GM15510 (cell line): Measurements from ENCODE around the gene ANKRD9.

ENCODE experiments used
- POLR2A ChIP-seq: IDR thresholded peaks from 3 replicates; pipeline ENCODE4 v1.6.1; 2011; ENCODE audit warnings: borderline replicate concordance; ENCODE audit not compliant: insufficient read length; ENCODE audit errors: extremely low read depth

Gene ANKRD9

GRCh38 chr14:102507081-102507856 lies 2.3 kb downstream of the ANKRD9 start:
- no peak for TF ChIP-seq POLR2A

GRCh38 chr14:102506626-102506925 lies 3.0 kb downstream of the ANKRD9 start:
- TF ChIP-seq POLR2A, result no peak

DNA sequence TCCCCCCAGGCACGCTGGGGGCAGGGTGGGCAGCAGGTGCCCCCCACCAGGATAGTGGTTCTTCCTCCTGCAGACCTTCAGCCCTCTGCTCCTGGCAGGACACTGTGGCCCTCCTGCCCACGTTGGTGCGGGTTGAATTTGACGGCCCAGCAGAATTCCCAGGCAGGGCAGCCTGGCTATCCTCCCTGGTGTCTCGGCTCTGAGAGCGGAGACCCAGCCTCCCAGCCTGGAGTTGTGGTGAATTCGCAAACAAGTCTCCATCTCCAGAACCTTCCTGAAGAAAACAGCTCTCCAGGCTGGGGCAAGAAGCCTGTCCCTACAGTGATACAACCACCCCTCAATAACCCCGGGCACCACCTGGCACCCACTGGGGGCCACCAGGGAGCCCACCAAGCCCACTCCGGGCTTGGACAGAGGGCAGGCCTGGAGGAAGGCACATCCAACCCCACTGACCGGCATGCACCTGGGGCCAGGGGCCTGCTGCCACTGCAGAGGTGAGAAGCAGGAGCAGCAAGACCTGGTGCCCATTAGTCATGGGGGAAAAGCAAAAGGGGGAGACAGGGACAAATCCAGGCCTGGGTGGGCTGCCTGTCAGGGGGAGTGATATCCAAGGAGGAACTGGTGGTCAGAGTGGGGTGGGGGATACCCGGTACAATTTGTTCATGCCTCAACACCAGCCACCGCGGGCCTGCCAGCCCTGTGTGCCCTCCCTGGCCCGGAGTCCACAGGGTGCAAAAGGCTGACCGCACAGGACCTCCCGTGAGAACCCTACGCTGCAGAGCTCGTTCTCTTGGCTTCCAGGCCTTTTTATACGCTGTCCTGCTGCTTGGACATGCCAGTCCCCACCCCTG lies 3.6 kb downstream of the ANKRD9 start:
- no peak for TF ChIP-seq POLR2A

GRCh38 chr14:102505000-102505619 lies 4.5 kb downstream of the ANKRD9 start:
- TF ChIP-seq POLR2A, result no peak

GRCh38 chr14:102504328-102504999 lies 5.1 kb downstream of the ANKRD9 start:
- TF ChIP-seq POLR2A, result no peak

GRCh38 chr14:102503641-102504327 lies 5.8 kb downstream of the ANKRD9 start:
- TF ChIP-seq POLR2A, result no peak

DNA sequence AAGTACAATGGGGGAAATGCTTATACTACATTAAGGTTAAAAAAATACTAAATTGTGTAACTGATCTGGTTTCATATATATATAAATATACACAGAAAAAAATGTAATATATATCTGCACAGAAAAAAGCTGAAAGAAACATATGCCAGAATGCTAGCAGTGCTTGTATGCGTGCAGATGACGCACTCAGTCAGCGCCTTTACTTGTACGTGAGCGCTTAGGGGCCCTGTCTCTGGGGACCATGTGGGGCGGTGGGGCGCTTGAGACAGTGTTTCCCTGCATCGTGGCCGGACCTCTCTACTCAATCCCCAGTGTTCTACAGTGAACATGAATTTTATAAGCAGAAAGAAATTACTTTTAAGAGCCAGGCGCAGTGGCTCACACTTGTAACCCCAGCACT lies 7.0 kb downstream of the ANKRD9 start:
- no peak for TF ChIP-seq POLR2A

- TF ChIP-seq POLR2A, result no peak
Measured at GRCh38 chr14:102501751-102502315, 7.7 kb downstream of the ANKRD9 start.

- TF ChIP-seq POLR2A, result no peak
Measured at GRCh38 chr14:102500713-102501112, 8.9 kb downstream of the ANKRD9 start.

GRCh38 chr14:102500158-102500662 lies 9.4 kb downstream of the ANKRD9 start:
- no peak for TF ChIP-seq POLR2A

DNA sequence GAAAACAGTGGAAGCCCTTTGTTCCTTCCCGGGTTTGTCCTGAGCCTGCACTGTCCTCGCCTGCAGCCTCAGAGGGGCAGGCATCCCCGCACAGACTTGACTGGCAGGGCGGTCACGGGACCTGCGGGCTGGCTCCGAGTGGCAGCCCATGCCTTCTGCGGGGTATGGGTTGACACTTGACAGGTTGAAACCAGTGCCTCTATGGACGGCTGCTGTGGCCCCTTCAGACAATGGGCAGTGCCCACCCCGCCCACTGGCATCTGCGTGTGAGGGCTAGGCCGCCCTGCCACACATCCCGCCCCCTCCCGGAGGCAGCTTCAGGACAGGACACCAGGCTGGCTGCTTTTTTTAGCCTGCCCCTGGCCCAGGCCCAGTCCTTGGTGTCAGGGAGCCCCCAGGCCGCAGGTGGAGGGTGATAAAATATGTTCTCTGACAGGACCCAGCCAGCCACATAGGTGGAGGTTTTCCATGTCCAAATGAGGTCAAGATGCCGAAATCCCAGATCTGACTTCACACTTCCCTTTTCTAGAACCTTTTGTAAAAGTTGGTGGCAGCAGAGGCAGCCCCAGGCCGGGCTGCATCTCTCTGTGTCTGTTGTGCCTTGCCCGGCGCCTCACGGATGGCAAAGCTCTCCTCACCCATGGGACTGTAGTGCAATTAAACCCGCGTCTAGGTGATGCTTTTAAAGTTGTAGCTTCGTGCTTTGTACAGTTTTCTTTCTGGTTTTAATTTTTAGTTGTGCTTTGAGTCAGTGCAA lies 10.0 kb downstream of the ANKRD9 start:
- TF ChIP-seq POLR2A, result no peak

DNA sequence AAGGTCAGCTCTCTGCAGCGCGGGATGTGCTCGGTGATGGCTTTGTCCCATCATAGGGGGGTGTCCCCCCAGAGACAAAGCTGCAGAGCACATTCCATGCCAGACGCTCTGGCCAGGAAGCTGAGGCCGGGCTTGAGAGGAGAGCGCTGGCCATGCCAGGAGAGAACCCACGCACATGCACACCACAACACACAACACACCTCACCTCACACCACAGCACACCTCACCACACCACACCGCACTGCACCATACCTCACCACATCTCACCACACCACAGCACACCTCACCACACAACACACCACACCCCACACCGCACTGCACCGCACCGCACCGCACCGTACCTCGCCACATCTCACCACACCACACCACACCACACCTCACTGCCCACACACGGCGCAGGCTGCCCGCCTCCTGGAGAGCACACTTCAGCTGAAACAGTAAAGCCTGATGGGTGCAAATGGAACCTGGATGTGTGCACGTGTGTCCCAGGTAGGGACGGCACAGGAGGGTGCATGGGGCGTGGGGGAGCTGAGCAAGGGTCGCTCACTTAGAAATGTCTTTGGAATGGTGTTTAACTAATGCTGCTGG lies 10.8 kb downstream of the ANKRD9 start:
- TF ChIP-seq POLR2A, result no peak
